IMR-90 (cell line): ENCODE measurements around the gene SHROOM3.

Experiments used
- CEBPB ChIP-seq: IDR thresholded peaks from 2 replicates; pipeline ENCODE4 v1.6.1; 2012; ENCODE audit warnings: low read depth, low read length, improper control_type of control experiment
- CHD1 ChIP-seq: IDR thresholded peaks from 2 replicates; pipeline ENCODE4 v1.6.1; 2012; ENCODE audit warnings: low read depth, low read length, improper control_type of control experiment
- MAFK ChIP-seq: IDR thresholded peaks from 2 replicates; pipeline ENCODE4 v1.6.1; 2012; ENCODE audit warnings: low read depth, low read length, improper control_type of control experiment
- MAZ ChIP-seq: IDR thresholded peaks from 2 replicates; pipeline ENCODE4 v1.6.1; 2012; ENCODE audit warnings: low read depth, mild to moderate bottlenecking, low read length, improper control_type of control experiment, moderate library complexity, borderline replicate concordance
- MXI1 ChIP-seq: IDR thresholded peaks from 2 replicates; pipeline ENCODE4 v1.6.1; 2012; ENCODE audit warnings: low read depth, mild to moderate bottlenecking, low read length, moderate library complexity, borderline replicate concordance
- NFE2L2 ChIP-seq: fragments of 150-350 bp; IDR thresholded peaks from 2 replicates; pipeline ENCODE4 v1.6.1; 2016; ENCODE audit warnings: low read depth, mild to moderate bottlenecking, low read length
- POLR2A ChIP-seq: IDR thresholded peaks from 2 replicates; pipeline ENCODE4 v1.6.1; 2012; ENCODE audit warnings: mild to moderate bottlenecking, low read depth, low read length
- RAD21 ChIP-seq: IDR thresholded peaks from 2 replicates; pipeline ENCODE4 v1.6.1; 2012; ENCODE audit warnings: low read length, improper control_type of control experiment
- RCOR1 ChIP-seq: IDR thresholded peaks from 2 replicates; pipeline ENCODE4 v1.6.1; 2012; ENCODE audit warnings: mild to moderate bottlenecking, low read length, improper control_type of control experiment; ENCODE audit not compliant: insufficient replicate concordance
- RFX5 ChIP-seq: IDR thresholded peaks from 2 replicates; pipeline ENCODE4 v1.8.0; 2012; ENCODE audit warnings: low read depth, mild to moderate bottlenecking, low read length, moderate library complexity
- USF2 ChIP-seq: fragments of 150-350 bp; IDR thresholded peaks from 2 replicates; pipeline ENCODE4 v1.6.1; 2017; ENCODE audit warnings: mild to moderate bottlenecking, antibody characterized with exemption, low read length, low read depth
- TF ChIP-seq, protein P1 (sequence below): conservative IDR thresholded peaks from 2 replicates; pipeline ENCODE4 v1.5.1; 2012; ENCODE audit warnings: mild to moderate bottlenecking, low read depth, low read length, improper control_type of control experiment

GRCh38 chr4:76429636-76430035, 5.4 kb upstream of the SHROOM3 start:
- TF ChIP-seq, protein P1, sequence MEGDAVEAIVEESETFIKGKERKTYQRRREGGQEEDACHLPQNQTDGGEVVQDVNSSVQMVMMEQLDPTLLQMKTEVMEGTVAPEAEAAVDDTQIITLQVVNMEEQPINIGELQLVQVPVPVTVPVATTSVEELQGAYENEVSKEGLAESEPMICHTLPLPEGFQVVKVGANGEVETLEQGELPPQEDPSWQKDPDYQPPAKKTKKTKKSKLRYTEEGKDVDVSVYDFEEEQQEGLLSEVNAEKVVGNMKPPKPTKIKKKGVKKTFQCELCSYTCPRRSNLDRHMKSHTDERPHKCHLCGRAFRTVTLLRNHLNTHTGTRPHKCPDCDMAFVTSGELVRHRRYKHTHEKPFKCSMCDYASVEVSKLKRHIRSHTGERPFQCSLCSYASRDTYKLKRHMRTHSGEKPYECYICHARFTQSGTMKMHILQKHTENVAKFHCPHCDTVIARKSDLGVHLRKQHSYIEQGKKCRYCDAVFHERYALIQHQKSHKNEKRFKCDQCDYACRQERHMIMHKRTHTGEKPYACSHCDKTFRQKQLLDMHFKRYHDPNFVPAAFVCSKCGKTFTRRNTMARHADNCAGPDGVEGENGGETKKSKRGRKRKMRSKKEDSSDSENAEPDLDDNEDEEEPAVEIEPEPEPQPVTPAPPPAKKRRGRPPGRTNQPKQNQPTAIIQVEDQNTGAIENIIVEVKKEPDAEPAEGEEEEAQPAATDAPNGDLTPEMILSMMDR, result no peak
- TF ChIP-seq RAD21 (no peak), RFX5 (no peak), CEBPB (no peak), MAFK (peak; percentile 29; the same call in 1 of the 2 replicates), RCOR1 (no peak), POLR2A (no peak), USF2 (no peak), MXI1 (no peak), NFE2L2 (no peak), CHD1 (no peak), MAZ (no peak)
